ENCODE results near the gene F7. TPM values are rescaled to one million over a fixed set of nuclear protein-coding genes. Genes with fewer than 3 reads are reported as not detected.
A peak's percentile ranks its signal among the peaks of the same experiment; 100 is the strongest.

Gene F7
- total RNA-seq, 5 donors from 2014 or later (not counting 1 experiment from before 2014, with no cell fraction given), result 0.13 to 0.23 (median 0.23) TPM; not detected in 2

DNA sequence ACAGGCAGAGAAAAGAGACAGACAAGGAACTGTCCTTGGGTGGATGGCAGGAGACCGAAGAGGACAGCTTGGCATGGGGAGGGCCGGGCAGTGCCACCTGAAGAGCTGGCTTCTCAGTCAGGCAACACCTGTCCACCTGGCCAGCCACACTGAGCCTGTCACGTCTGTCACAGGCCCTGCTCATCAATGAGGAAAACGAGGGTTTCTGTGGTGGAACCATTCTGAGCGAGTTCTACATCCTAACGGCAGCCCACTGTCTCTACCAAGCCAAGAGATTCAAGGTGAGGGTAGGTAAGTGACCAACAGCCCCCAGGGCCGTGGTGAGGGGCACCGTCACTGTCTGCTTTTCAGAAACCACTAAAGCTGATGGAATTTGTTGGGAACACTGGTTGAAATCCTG is 41.6 kb downstream of the F7 start:
- no peaks in the 10 kb centered on the region for H3K36me3 Mint-ChIP-seq
- Histone ChIP-seq H3K27ac (ENCODE audit: low read length) (no peak overlapping the region), H3K9me3 (no peaks in the 10 kb centered on the region), H3K4me3 (ENCODE audit: control insufficient read depth in 1 of 2, extremely low read depth in 1 of 2, low read length in 1 of 2) (no peak overlapping the region), H3K36me3 (ENCODE audit: control insufficient read depth in 2 of 2, extremely low read depth in 1 of 2, insufficient read depth in 1 of 2, low read length in 1 of 2) (no peaks in the 10 kb centered on the region), H3K4me1 (ENCODE audit: control insufficient read depth in 1 of 2, extremely low read depth in 1 of 2, insufficient read depth in 2 of 2, low read length in 2 of 2) (peaks cover 2 to 7% of the 10 kb centered on the region in 2 experiments), H3K27me3 (replicated peaks in 1 of 2; ENCODE audit: control insufficient read depth in 2 of 2, extremely low read depth in 1 of 2, insufficient read depth in 2 of 2, low read length in 1 of 2) (peaks cover 2 to 44% of the 10 kb centered on the region in 2 experiments)
- H3K4me3 Mint-ChIP-seq, result no peak overlapping the region
- ChIA-PET CTCF (no interaction called here), POLR2A (no interaction called here)
- H3K9me3 Mint-ChIP-seq, result no peaks in the 10 kb centered on the region
- H3K27me3 Mint-ChIP-seq, result peaks cover 0 to 8% of the 10 kb centered on the region in 2 donors
- DNase-seq (no peak), ATAC-seq (replicated peaks in 1 of 4) (no peak)
- 63% methylated on average over 6 of the region's 8 CpGs for WGBS (ENCODE audit: insufficient coverage)
- H3K27ac Mint-ChIP-seq, result no peak overlapping the region
- H3K4me1 Mint-ChIP-seq, result peaks cover 3 to 5% (median 5%) of the 10 kb centered on the region in 3 donors

DNA sequence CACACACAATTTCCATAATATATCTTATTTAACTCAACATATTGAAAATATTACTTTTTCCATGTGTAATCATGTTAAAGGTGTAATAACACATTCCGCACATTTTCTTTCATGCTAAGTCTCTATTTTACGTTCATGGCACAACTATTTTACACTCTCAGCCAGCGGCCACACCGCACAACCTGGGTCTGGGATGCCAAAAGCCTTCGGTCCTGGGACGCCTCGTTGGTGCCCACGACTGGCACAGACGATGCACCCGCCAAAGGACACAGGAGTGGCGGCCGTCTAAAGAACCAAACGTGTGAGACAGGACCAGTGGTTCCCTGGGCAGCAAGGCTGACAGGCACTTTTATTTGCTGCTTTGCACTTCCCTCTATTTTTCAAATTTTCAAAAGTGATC is 42.8 kb downstream of the F7 start:
- Histone ChIP-seq H3K9me3 (no peaks in the 10 kb centered on the region), H3K27ac (ENCODE audit: low read length) (no peak overlapping the region), H3K4me3 (ENCODE audit: control insufficient read depth in 1 of 2, extremely low read depth in 1 of 2, low read length in 1 of 2) (no peak overlapping the region), H3K27me3 (replicated peaks in 1 of 2; ENCODE audit: control insufficient read depth in 2 of 2, extremely low read depth in 1 of 2, insufficient read depth in 2 of 2, low read length in 1 of 2) (peaks cover 2 to 45% of the 10 kb centered on the region in 2 experiments), H3K36me3 (ENCODE audit: control insufficient read depth in 2 of 2, extremely low read depth in 1 of 2, insufficient read depth in 1 of 2, low read length in 1 of 2) (no peaks in the 10 kb centered on the region), H3K4me1 (ENCODE audit: control insufficient read depth in 1 of 2, extremely low read depth in 1 of 2, insufficient read depth in 2 of 2, low read length in 2 of 2) (peaks cover 13 to 19% of the 10 kb centered on the region in 2 experiments)
- DNase-seq (no peak), ATAC-seq (replicated peaks in 1 of 4) (no peak)
- H3K4me3 Mint-ChIP-seq, result no peak overlapping the region
- CTCF ChIA-PET, result interaction anchor here in 1 of 2 donors (0.8 kb wide), 1 partner anchor 62 kb away, joined by 4 read pairs; no protein-coding TSS in a partner anchor
- WGBS (ENCODE audit: insufficient coverage), result 99% methylated on average over 10 of the region's 13 CpGs
- POLR2A ChIA-PET, result no interaction called here
- no peaks in the 10 kb centered on the region for H3K36me3 Mint-ChIP-seq
- peaks cover 0 to 8% of the 10 kb centered on the region in 2 donors for H3K27me3 Mint-ChIP-seq
- H3K4me1 Mint-ChIP-seq, result peaks cover 12 to 13% (median 13%) of the 10 kb centered on the region in 3 donors
- H3K9me3 Mint-ChIP-seq, result no peaks in the 10 kb centered on the region
- H3K27ac Mint-ChIP-seq, result no peak overlapping the region

DNA sequence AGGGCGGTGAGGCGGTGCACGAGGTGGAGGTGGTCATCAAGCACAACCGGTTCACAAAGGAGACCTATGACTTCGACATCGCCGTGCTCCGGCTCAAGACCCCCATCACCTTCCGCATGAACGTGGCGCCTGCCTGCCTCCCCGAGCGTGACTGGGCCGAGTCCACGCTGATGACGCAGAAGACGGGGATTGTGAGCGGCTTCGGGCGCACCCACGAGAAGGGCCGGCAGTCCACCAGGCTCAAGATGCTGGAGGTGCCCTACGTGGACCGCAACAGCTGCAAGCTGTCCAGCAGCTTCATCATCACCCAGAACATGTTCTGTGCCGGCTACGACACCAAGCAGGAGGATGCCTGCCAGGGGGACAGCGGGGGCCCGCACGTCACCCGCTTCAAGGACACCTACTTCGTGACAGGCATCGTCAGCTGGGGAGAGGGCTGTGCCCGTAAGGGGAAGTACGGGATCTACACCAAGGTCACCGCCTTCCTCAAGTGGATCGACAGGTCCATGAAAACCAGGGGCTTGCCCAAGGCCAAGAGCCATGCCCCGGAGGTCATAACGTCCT is 43.4 kb downstream of the F7 start:
- Mint-ChIP-seq H3K4me1 (peaks cover 13 to 17% (median 16%) of the 10 kb centered on the region in 3 donors), H3K4me3 (no peak overlapping the region), H3K36me3 (no peaks in the 10 kb centered on the region), H3K9me3 (no peaks in the 10 kb centered on the region), H3K27me3 (peaks cover 0 to 8% of the 10 kb centered on the region in 2 donors), H3K27ac (no peak overlapping the region)
- Histone ChIP-seq H3K4me1 (ENCODE audit: control insufficient read depth in 1 of 2, extremely low read depth in 1 of 2, insufficient read depth in 2 of 2, low read length in 2 of 2) (peaks cover 15 to 22% of the 10 kb centered on the region in 2 experiments), H3K9me3 (no peaks in the 10 kb centered on the region), H3K36me3 (ENCODE audit: control insufficient read depth in 2 of 2, extremely low read depth in 1 of 2, insufficient read depth in 1 of 2, low read length in 1 of 2) (no peaks in the 10 kb centered on the region), H3K27me3 (replicated peaks in 1 of 2; ENCODE audit: control insufficient read depth in 2 of 2, extremely low read depth in 1 of 2, insufficient read depth in 2 of 2, low read length in 1 of 2) (peaks cover 2 to 39% of the 10 kb centered on the region in 2 experiments), H3K27ac (ENCODE audit: low read length) (no peak overlapping the region), H3K4me3 (ENCODE audit: control insufficient read depth in 1 of 2, extremely low read depth in 1 of 2, low read length in 1 of 2) (no peak overlapping the region)
- POLR2A ChIA-PET, result no interaction called here
- 94% methylated on average over 35 of the region's 38 CpGs for WGBS (ENCODE audit: insufficient coverage)
- no peak for DNase-seq
- CTCF ChIA-PET, result no interaction called here
- ATAC-seq (replicated peaks in 1 of 4), result no peak

DNA sequence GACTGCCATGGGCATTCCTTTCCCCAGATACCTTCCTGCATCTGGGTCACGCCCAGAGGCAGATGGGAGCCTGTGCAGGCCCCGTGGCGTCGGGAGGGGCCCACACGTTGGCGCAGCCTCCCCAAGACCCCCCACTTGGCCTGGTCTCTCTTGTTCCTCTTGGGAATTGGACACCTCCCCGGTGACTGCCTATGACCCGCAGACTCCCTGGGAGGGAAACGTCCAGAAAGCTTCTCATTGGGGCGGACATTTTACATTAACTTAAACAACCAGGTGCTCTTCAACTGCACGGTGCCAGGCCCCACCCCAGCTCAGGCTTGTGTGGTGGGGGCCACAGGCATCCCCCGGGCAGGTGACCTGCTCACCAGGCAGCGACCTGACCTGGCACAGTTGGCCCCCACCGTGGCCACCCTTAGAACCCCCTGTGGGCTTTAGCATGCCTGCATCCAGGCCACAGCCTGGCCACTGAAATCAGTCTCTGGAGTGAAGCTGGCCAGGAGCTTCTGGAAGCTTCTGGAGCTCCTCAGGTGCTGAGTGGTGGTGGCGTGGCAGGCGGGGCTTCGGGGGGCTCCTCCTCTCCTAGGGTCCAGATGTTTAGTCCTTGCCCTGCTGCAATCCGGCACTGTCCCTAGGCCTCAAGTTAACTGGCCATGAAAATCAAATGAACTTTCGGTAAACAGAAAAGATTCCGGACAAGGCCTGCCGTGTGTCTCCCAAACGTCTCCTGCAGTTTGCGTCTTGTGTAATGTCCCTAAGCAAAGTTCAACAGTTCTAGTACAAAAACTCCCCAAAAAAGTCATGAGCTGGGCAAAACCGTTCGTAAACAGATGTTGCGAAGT is 44.3 kb downstream of the F7 start:
- H3K27me3 Mint-ChIP-seq, result peaks cover 0 to 8% of the 10 kb centered on the region in 2 donors
- DNase-seq (no peak), ATAC-seq (replicated peaks in 1 of 4) (no peak)
- H3K27ac ChIP-seq (ENCODE audit: low read length), result no peak overlapping the region
- CTCF ChIA-PET, result no interaction called here
- H3K36me3 ChIP-seq (ENCODE audit: control insufficient read depth in 2 of 2, extremely low read depth in 1 of 2, insufficient read depth in 1 of 2, low read length in 1 of 2), result no peaks in the 10 kb centered on the region
- H3K4me3 ChIP-seq (ENCODE audit: control insufficient read depth in 1 of 2, extremely low read depth in 1 of 2, low read length in 1 of 2), result no peak overlapping the region
- no peaks in the 10 kb centered on the region for H3K9me3 Mint-ChIP-seq
- no peak overlapping the region for H3K4me3 Mint-ChIP-seq
- 87% methylated on average over 22 of the region's 26 CpGs for WGBS (ENCODE audit: insufficient coverage)
- peaks cover 15 to 26% of the 10 kb centered on the region in 2 experiments for H3K4me1 ChIP-seq (ENCODE audit: control insufficient read depth in 1 of 2, extremely low read depth in 1 of 2, insufficient read depth in 2 of 2, low read length in 2 of 2)
- H3K27ac Mint-ChIP-seq, result no peak overlapping the region
- POLR2A ChIA-PET, result no interaction called here
- H3K27me3 ChIP-seq (replicated peaks in 1 of 2; ENCODE audit: control insufficient read depth in 2 of 2, extremely low read depth in 1 of 2, insufficient read depth in 2 of 2, low read length in 1 of 2), result peaks cover 2 to 36% of the 10 kb centered on the region in 2 experiments
- peaks cover 16 to 19% (median 18%) of the 10 kb centered on the region in 3 donors for H3K4me1 Mint-ChIP-seq
- no peaks in the 10 kb centered on the region for H3K9me3 ChIP-seq
- H3K36me3 Mint-ChIP-seq, result no peaks in the 10 kb centered on the region

DNA sequence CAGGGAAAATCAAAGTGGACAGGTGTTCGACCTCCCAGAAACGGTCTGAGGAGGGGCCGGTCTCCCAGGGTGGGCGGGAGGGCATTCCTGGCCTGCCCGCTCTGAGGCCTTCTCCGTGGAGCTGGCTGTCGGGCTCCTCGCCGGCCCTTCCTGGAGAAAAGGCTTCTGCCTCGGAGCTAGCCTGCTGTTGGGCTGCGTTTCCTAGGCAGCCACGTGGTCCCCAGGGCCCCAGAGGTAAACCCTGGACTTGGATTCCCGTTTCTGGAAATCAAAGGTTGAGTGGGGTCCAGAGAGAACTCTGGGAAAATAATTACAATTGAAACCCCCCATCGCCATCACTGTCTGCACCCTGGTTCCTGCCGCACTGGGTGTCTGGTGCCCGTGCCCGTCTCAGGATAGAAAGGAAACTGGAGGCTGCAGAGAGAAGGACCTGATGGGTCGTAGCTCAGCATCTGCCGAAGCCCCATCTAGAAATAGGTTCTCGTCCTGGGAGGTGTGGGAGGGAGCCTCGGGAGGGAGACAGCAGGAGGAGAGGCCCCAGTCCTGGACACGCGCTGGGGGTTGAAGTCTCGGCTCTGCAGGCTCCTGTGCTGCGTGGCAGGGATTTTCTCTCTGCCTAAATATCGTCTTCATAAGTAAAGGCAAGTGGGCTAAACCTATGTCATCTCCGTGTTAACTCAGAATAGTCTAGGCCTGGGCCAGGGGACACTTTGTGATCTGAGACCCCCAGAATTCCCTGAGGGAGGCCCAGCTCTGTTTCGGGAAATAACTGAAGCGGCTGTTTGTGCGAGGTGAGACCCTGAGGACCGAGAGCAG is 45.2 kb downstream of the F7 start:
- 89% methylated on average over 20 of the region's 31 CpGs for WGBS (ENCODE audit: insufficient coverage)
- no peaks in the 10 kb centered on the region for H3K36me3 Mint-ChIP-seq
- Histone ChIP-seq H3K27me3 (replicated peaks in 1 of 2; ENCODE audit: control insufficient read depth in 2 of 2, extremely low read depth in 1 of 2, insufficient read depth in 2 of 2, low read length in 1 of 2) (peaks cover 2 to 36% of the 10 kb centered on the region in 2 experiments), H3K9me3 (no peaks in the 10 kb centered on the region), H3K4me3 (ENCODE audit: control insufficient read depth in 1 of 2, extremely low read depth in 1 of 2, low read length in 1 of 2) (no peak overlapping the region), H3K27ac (ENCODE audit: low read length) (no peak overlapping the region), H3K36me3 (ENCODE audit: control insufficient read depth in 2 of 2, extremely low read depth in 1 of 2, insufficient read depth in 1 of 2, low read length in 1 of 2) (no peaks in the 10 kb centered on the region), H3K4me1 (ENCODE audit: control insufficient read depth in 1 of 2, extremely low read depth in 1 of 2, insufficient read depth in 2 of 2, low read length in 2 of 2) (peaks cover 15 to 26% of the 10 kb centered on the region in 2 experiments)
- peaks cover 19 to 21% (median 19%) of the 10 kb centered on the region in 3 donors for H3K4me1 Mint-ChIP-seq
- H3K27ac Mint-ChIP-seq, result no peak overlapping the region
- peaks cover 3 to 6% (median 5%) of the 10 kb centered on the region in 3 donors for H3K9me3 Mint-ChIP-seq
- no peak for DNase-seq
- ChIA-PET CTCF (no interaction called here), POLR2A (no interaction called here)
- H3K4me3 Mint-ChIP-seq, result peak overlapping the region in 1 of 3 donors; percentile 17
- no peak for ATAC-seq (replicated peaks in 1 of 4)
- H3K27me3 Mint-ChIP-seq, result peaks cover 0 to 8% of the 10 kb centered on the region in 2 donors

Measured in T-cell (primary cell).